ENCODE results near the gene TRMT44. TPM values are rescaled to one million over a fixed set of nuclear protein-coding genes. Genes with fewer than 3 reads are reported as not detected.

Gene TRMT44
- total RNA-seq, 1 donor from 2014 or later, result 22.7 TPM

DNA sequence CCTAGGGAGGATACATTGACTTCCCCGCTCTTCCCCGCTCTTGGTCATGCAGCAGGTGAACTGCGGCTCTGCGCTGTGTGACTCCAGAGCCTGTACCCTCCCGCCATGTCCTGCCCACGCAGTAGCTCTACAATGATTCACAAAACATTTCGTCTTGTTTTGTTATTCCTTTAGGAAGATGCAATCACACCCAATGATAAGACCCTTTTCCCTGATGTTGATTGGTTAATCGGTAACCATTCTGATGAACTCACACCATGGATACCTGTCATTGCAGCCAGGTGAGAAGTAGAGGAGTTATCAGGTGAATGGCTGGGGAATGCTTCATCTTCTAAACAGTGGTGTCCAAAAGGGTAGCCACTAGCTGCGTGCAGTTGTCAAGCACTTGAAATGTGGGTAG lies 23.2 kb downstream of the TRMT44 start:
- intact Hi-C loops (cut with micrococcal nuclease), result loop anchor here (10.0 kb wide), 1 partner anchor 451 kb away; no protein-coding TSS in a partner anchor

DNA sequence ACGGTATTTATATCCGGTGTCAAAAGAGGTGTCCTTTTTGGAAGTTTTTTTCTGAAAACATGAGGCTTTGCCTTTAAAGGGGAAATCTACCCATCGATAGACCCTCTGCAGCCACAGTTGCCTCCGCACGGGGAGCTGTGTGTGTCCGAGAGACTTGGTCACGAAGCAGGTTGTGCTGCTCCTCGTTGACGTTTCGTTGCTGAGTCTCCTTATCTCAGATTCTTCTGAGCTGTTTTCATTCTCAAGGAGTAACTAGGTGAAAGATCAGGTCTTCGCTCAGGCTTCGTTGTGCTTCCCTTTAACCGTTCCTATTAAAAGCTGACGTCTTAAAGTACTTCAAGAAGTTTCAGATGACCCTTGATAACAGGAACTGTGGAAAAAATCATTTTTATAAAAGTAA lies 23.8 kb downstream of the TRMT44 start:
- intact Hi-C loops (cut with micrococcal nuclease), result loop anchor here (10.0 kb wide), 1 partner anchor 450 kb away; no protein-coding TSS in a partner anchor

DNA sequence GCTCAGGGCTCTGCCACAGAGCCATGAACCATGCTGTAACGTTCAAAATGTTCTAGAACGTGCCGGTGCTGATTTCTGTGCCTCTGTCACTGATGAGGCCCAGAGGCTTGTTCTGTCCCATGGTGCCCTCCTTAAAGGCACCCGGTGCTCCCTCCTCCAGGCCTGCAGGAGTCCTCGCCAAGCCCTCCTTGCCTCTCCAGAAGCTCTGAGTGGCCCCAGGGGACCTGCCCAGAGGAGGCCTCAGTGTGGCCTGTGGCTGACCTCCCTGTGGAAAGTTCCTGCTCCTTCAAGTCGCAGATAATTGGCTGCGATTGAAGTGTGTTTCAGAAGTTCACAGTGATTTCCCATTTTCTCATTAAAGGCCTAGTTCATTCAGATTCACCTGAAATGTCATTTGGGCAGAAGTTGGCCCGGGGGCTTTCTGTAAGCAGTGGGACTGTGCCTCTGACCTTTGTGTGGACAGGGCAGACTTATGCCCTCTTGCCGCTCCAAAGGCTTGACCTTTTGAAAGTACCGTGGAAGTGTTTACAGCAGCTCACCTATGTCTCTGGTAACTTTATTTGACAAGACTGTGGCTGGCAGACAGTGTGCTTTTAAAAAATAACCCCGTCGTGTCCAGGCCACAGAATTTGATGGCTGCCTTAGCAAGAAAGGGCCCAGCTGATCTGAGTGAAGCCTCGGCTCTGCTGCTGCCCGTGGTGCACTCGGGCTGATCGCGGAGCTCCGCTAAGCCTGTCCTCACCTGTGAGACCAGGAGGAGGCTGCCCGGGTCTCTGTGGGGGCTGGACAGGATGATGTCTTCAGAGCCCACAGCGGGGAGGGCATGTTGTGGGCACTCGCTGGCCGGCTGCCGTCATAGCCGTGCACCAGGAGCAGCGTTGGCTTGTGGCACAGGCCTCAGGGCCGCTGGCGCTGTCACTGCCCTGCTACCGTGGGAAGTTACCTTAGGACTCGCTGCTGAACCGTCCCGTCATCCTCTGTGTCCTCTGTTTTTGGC lies 25.3 kb downstream of the TRMT44 start:
- intact Hi-C loops (cut with micrococcal nuclease), result loop anchor here (10.0 kb wide), 1 partner anchor 449 kb away; no protein-coding TSS in a partner anchor

DNA sequence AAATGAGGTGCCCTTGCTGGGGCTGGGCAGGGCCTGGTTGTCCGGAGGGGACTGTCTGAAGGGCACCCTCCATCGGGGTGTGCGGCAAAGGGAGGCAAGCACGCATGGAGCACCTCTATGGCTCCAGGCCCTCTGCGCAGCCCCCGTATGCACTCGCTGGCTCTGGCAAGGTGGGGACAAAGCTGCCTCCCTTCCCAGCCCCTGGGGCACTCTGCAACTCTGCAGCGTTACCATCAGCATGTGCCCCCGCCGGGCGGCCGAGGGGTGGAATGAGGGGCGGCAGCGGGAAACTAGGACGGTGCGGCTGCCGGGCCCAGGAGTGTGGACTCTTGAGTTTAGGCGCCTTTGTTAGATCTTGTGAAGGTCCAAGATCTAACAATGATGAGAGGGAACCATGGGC lies 26.4 kb downstream of the TRMT44 start:
- intact Hi-C loops (cut with micrococcal nuclease), result loop anchor here (10.0 kb wide), 1 partner anchor 448 kb away; no protein-coding TSS in a partner anchor

DNA sequence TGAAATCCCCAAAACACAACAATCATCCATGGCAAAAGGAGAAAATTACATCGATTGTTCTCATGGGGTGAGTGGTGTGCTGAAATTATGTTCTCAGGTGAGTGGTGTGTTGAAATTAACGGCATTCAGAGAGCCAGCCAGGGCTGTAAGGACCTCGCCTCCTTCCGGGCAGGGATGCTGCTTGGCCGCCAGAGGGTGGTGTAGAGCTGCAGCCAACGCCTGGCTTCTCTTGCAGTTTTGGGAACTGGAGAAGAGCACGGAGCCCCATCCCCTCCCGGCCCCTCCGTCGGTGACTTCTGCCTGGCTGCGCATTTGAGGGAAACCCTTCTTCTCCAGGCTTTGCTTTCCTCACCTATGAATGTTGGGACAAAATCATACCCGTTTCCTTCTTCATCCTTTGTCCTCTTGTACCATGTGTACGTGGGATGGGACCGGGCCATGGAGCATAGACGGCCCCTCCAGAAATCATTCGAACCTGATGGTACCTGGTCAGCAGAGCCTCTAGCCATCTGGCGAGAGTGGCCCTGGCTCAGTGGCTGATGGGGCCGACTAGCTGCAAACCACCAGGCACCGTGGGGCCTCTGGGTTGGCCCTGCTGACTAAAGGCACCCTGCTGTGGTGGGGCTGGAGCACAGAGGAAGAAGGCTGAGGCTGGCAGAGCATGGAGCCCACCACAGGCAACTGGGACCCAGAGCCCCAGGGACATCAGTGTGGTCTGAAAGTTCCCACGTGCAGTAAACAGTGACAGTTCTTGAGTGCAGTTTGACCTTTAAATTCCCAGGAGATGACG lies 28.4 kb downstream of the TRMT44 start:
- intact Hi-C loops (cut with micrococcal nuclease), result loop anchor here (1.0 to 10.0 kb wide), 2 partner anchors 125 to 446 kb away; no protein-coding TSS in a partner anchor

DNA sequence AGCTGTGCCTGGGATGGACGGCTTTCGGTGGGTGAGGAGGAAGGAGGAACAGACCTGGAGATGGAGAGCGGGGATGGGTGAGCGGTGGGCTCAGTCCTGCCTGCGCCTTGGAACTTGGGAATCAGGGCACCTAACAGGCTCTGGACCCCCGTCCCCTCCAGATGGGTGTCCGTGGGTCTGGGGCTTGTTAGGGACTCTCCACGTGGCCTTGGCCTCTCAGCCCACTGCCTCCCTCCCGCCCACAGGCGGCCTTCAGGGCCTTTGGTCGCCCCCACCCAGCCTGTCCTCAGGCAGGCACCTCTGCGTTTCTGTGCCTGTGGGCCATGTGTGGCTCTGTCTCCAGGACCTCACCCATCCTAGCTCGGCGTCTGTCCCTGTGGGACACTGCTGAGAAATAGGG lies 29.0 kb downstream of the TRMT44 start:
- intact Hi-C loops (cut with micrococcal nuclease), result loop anchor here (10.0 kb wide), 1 partner anchor 445 kb away; no protein-coding TSS in a partner anchor

DNA sequence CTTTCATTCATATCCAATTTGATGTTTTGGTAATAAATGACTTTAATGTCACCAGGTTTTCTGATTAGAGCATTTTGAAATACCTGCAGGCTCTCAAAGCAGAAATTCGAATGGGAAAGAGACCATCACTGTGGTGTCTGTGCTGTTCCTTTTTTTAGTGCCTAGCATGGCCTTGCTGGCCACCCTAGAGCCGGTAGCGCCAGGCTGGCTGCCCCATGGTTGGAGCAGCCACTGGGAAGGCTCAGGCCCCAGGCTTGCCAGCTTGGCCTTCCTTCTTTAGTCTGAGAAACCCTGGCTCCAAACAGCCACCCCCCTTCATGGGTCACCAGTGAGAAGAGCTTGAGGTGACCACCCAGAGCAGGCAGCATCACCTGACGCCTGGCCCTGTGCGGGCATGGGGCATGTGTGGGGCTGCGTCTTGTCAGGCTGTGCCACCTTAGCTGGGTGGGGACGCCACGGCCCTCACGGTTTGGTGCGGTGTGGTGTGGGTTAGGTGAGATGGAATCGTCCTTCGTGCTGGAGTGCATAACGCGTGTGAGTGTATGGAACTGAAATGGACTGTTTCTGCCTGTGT lies 30.0 kb downstream of the TRMT44 start:
- intact Hi-C loops (cut with micrococcal nuclease), result no loop called here

DNA sequence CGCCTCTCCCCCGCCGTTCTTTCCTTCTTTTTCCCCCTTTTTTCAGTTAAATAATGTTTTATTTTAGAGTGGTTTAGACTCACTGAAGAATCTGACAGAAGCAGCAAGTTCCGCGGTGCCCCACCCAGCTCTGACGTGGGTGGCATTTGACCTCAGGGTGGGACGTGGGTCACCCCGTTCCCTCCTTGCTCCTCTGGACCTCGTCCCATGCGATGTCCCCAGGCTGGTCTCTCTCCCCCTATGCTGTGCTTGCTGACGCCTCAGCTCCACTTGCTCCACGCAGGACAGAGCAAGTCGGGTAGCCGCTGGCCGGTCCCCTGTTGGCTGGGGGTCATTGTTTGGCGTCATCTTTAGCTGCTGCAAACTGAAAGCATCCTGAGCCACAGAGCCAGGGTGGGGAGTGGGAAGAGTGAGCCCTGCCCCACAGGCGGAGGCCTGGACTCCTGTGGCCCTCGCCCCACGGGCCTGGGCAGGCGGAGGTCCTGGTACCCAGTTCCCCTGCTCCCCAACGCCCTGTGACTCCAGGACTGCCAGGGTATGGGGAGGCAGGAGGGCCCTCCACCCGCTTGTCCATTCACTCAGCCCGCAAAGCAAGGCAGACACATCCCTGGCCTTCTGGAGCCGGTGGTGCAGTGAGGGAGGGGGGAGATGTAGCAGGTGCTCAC lies 30.8 kb downstream of the TRMT44 start:
- intact Hi-C loops (cut with micrococcal nuclease), result no loop called here

DNA sequence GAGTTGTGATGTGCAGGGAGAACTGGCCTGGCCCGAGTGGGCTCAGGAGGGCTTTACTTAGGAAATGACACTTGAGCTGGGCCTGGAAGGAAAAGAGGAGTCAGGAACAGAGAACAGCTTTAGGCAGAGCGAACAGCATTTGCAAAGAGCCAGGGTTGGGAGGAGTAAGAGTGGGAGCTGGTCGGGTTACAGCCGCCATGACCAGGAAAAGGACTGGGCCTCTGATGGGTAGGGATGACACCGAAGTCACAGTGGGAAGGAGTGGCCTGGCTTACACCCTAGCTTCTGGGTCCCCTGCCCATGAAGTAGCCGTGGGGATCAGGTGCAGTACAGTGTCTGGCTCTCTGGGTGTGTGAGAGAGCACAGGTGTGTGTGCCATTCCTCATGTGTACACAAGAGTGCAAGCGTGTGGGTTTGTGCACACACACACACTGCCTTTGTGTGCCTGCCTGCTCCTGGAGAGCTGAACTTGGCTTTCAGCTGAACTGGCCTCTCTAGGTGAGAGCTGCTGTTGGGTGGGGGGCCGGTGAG lies 31.6 kb downstream of the TRMT44 start:
- intact Hi-C loops (cut with micrococcal nuclease), result no loop called here

DNA sequence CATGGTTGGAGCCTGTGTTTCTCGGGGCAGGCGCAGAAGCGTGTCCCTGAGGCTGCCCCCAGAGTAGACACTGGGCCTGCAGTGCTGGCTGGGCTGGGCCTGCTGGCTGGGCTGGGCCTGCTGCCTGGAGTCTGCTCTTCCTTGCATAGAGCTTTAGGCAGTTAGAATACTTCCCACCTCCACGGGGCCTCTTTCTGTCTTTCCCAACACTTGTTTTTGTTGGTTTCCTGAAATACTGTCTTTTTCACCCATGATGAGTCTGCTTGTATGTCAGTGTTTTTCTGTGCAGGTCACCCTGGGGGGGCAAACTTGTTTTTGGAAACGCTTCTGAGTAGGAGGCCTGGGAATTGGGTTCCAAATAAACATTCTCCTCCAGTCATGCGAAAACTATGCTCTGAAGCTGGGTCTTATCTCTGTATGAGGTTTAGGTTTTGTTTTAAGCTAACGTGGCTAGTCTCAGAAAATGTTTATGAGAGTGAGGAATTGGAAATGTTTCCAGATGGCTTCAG lies 32.2 kb downstream of the TRMT44 start:
- intact Hi-C loops (cut with micrococcal nuclease), result no loop called here

DNA sequence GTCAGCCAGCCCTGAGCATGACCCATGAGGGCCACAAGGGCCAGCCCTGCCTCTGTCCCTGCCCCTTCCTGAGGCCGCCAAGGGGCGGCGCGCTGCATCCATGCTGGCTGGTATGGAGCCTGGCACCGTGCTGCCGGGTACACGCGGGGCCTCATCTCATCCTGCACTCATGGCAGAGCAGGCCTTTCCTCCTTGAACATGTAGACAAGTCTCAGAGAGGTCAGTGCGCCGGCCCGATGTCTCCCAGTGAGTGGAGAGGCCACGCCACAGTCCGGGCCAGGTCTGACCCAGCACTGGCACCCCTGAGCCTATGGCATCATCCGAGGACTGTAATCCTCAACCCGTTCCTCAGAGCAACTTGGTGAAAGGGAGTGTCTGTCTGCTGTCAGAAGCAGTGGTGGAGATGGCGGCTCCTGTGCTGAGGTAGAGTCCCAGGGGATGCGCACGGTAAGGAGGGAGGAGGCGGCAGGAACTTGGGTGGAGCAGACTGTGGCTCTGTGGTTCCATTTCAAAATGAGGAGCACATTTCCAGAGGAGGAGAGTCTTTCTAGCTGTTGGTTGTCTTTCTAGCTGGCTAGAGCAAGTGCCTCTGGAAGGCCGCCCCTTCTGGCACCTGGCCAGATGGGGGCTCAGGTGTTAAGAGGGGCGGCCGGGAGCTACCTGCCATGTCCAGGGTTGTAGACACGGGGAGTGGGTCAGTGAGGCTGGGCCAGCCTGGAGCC lies 32.8 kb downstream of the TRMT44 start:
- intact Hi-C loops (cut with micrococcal nuclease), result no loop called here

DNA sequence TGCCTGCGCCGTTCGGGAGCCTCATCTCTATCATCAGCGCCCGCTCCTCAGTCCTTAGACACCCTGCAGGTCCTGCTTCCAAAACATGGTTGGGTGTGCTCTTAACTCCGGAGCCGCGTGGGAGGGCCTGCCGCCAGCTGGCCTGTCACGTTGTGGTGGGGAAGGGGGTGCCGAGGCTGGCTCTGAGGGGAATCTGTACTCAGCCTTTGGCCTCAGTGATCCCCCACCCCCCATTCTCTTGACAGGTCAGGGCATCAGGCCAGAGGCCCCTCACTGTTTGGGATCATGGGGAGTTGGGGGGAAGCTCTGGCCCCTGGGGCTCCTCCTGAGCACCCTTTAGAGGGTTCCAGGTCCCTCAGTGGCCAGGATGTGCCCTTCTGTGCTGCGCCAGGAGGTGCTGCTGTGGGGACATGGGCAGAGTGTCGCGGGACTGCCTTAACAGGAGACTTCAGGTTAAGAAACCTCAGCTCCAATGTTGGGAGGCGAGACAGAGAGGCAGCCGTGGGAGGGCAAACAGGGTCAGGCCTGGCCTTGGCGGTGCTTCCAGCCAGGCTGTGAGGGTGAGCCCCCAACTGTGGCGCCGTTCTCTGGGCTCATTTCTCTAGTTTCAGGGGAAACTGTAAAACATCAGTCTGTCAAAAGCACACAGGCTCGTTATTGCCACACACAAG lies 33.5 kb downstream of the TRMT44 start:
- intact Hi-C loops (cut with micrococcal nuclease), result no loop called here

DNA sequence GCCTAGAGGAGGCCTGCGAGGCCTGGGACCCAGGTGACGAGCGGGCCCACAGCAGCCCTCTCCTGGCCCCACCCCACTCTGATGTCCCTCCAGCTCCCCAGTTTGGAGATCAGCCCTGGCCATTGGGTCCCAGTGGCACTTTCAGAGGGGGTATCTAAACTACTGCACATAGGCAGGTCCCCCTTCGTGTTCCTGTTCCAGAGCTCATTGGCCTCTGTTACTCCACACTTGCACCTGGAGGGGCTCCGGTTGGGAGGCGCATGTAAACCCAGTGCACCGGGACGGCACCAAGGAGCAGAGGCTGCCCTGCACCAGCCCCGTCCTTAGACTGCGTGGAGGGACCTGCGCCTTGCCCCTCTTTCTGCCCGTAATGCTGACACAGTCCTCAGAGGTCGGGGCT lies 34.3 kb downstream of the TRMT44 start:
- intact Hi-C loops (cut with micrococcal nuclease), result no loop called here

DNA sequence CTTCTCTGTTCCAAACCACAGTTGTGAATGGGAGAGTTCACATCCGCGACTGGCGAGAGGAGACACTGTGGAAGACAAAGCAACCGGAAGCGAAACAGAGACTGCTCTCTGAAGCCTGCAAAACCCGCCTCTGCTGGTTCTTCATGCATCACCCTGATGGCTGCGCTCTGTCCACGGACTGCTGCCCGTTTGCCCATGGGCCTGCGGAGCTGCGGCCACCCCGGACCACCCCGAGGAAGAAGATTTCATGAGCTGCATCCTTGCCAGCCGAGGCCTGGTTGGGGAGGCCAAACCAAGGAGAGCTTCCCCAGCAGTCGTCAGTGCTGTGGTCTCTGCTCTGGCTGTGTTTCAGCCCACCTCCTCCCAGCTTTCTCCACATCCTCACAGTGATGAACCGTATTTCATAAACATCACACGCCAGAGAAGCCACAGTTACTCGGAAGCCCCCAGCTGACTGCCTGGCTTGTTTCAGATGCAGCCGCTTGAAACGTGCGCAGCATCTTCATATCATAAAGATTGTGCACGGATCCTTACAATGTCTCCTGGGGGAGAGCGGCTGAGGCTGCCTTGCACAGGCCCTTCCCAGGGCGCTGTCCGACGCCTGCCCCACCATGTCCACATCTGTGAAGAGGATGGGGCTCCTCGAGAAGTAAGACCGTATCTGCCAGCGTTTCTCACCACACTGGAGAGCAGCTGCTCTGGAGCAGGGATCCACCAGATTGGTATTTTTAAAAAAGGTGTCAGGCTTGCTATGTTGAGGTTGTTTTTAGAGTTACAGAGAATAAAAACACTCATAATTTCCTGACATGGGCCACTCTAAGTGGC lies 35.4 kb downstream of the TRMT44 start:
- intact Hi-C loops (cut with micrococcal nuclease), result no loop called here

DNA sequence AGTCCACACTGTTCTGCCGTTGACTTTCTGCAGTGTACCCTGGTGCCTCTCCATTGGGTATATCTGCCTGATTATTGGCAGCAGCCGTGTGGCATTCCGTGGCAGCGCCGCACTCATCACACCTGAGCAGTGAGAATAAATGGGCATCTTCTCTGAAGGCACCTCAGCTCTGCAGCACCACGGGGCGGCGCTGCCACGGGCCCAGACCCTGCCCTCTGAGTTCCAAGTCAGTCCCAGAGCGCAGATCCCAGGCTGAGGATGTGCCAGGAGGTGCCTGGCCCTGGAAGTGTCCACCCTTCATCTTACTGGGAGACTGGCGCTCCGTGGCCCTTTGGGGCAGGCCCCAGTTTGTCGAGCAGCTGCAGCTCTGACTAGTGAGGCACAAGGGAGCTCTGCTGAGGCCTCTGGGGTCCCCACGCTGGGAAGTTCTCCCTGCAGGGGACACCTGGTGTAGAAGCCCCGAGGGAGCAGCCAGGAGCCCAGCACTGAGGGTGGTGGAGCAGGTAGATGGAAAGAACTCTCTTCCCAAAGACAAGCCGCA lies 36.6 kb downstream of the TRMT44 start:
- intact Hi-C loops (cut with micrococcal nuclease), result no loop called here

DNA sequence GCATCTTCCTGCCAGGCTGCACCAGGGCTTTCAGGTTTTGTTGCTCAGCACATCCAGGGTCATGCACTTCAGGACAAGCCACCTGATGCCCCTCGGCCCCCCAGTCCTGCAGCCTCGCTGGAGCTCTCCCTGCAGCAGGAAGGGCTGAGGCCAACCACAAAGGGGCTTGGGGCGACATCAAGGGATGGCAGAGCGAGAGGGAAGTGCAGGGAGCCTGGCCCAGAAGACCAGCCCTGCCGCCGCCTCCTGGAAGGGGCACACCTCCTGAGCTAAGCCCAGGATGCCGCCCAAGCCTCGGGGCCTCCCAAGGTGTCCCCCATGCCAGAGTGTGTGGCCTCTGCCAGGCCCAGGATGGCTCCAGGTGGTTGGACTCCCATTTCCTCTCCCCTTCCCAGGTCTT lies 37.1 kb downstream of the TRMT44 start:
- intact Hi-C loops (cut with micrococcal nuclease), result no loop called here

DNA sequence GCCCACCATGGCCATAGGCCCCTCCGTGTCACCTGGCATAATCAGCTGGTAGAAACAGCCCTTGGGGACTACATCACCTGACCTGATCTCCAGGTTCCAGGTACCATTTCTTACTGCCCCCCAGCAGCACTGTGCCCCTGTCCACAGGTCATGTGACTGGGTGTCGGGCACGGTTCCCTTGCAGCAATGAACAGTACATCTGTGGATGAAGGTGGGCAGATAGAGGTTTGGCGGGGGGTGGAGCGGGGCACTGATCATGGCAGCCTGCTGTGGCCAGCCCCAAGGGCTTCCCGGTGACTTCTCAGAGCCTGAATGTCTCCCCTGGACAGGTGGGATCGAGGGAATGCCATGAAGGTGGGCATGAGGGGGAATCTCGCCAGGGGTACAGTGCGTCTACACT lies 37.8 kb downstream of the TRMT44 start:
- intact Hi-C loops (cut with micrococcal nuclease), result no loop called here

Data from T-helper 2 cell treated with Interferon-gamma antibody and Interleukin-4, amounts not matched to agents 100 ng/mL and 5 ng/mL, for 36 hours (primary cell).